K562 (cell line): ENCODE measurements around the gene COG6. TPM values are rescaled to one million over a fixed set of nuclear protein-coding genes. Genes with fewer than 3 reads are reported as not detected.

Experiments
- ATAC-seq: fragments of 200-7000 bp; cut with Tn5 transposase; 3 replicates; pipeline ENCODE4 v1.9.1; 2020; ENCODE audit warnings: moderate library complexity
- Bru-seq: library from RNA; stranded (reverse); fragments of 400-500 nt; gene quantifications from one replicate; lab custom pipeline; 2021; lab: Mats Ljungman, UMichigan
- BruChase-seq, 2 experiments: library from RNA; stranded (reverse); fragments of 400-500 nt; gene quantifications; one replicate each; lab custom pipeline; 2021; lab: Mats Ljungman, UMichigan
- BruUV-seq: library from RNA; stranded (reverse); fragments of 400-500 nt; replicated peaks from 2 replicates; lab custom pipeline; 2021; lab: Mats Ljungman, UMichigan
- CTCF ChIA-PET: fragments of 300-600 bp; formaldehyde crosslinking; extraction: SDS; loops from one replicate; lab custom pipeline; 2021; ENCODE audit warnings: low intra/inter-chr PET ratio; lab: Yijun Ruan, JAX
- POLR2A ChIA-PET: fragments of 300-600, 350-650 bp; sonication (Branson Sonifier 250); formaldehyde crosslinking; extraction: SDS; loops from one replicate; lab custom pipeline; 2021; ENCODE audit warnings: antibody characterized with exemption, inconsistent platforms; lab: Yijun Ruan, JAX
- DNase-seq, 4 experiments: peaks; one replicate each; pipeline versions ENCODE4 v3.0.0 to v3.0.0-alpha.2; 2011 to 2018; ENCODE audit warnings: low spot score in 3 of 4, mixed read lengths in 3 of 4; ENCODE audit errors: extremely low read depth in 1 of 4
- FAIRE-seq: peaks from 2 replicates; lab custom pipeline; 2011; peaks lifted over from hg19 to GRCh38; lab: Jason Lieb, UNC
- H2AFZ ChIP-seq: 2 replicates; pipeline ENCODE4 v1.6.0; 2011; ENCODE audit warnings: low read depth, low read length, control low read depth, inconsistent platforms
- H3K27ac ChIP-seq: fragments of 200-600 bp; 3 replicates; pipeline ENCODE4 v1.8.0; 2011; ENCODE audit warnings: low read depth, mild to moderate bottlenecking, control low read depth, inconsistent platforms, low read length, moderate library complexity, mixed read lengths; ENCODE audit errors: extremely low read depth
- H3K27me3 ChIP-seq, 2 experiments: fragments of 300-600 bp in 1 of 2; 2 replicates in 1 of 2; 3 replicates in 1 of 2; pipeline versions ENCODE4 v1.6.0 to v1.8.0; 2011; ENCODE audit warnings: inconsistent platforms in 2 of 2, low read length in 2 of 2, mild to moderate bottlenecking in 1 of 2, mixed read lengths in 1 of 2, moderate library complexity in 1 of 2; ENCODE audit not compliant: control insufficient read depth in 2 of 2, insufficient read depth in 2 of 2
- H3K36me3 ChIP-seq: fragments of 300-600 bp; 3 replicates; pipeline ENCODE4 v1.8.0; 2011; ENCODE audit warnings: mild to moderate bottlenecking, low read length, inconsistent platforms; ENCODE audit not compliant: control insufficient read depth, insufficient read depth
- H3K4me1 ChIP-seq, 2 experiments: fragments of 200-600 bp in 1 of 2; replicated peaks in 1 of 2; 2 replicates in 1 of 2; 3 replicates in 1 of 2; pipeline versions ENCODE4 v1.5.1 to v1.8.0; 2011; ENCODE audit warnings: inconsistent platforms in 2 of 2, low read length in 2 of 2, mild to moderate bottlenecking in 1 of 2, mixed read lengths in 1 of 2, moderate library complexity in 1 of 2; ENCODE audit not compliant: control insufficient read depth in 2 of 2, insufficient read depth in 2 of 2
- H3K4me2 ChIP-seq: 2 replicates; pipeline ENCODE4 v1.6.1; 2011; ENCODE audit warnings: low read length, control low read depth, inconsistent platforms, mixed read lengths; ENCODE audit not compliant: insufficient read depth
- H3K4me3 ChIP-seq: fragments of 200-600 bp; sonication (generic), shearing (Covaris generic); 2 replicates; pipeline ENCODE4 v1.5.1; 2016; ENCODE audit warnings: control low read depth, inconsistent platforms
- H3K79me2 ChIP-seq: fragments of 200-600 bp; 3 replicates; pipeline ENCODE4 v1.8.0; 2011; ENCODE audit warnings: low read length, inconsistent platforms; ENCODE audit not compliant: control insufficient read depth, insufficient read depth
- H3K9ac ChIP-seq, 2 experiments: 2 replicates each; pipeline versions ENCODE4 v1.6.0 to v1.6.1; 2011; ENCODE audit warnings: low read depth in 2 of 2, low read length in 2 of 2, control low read depth in 1 of 2, inconsistent platforms in 1 of 2, mild to moderate bottlenecking in 1 of 2, mixed read lengths in 1 of 2; ENCODE audit not compliant: insufficient read depth in 1 of 2
- H3K9me1 ChIP-seq: one replicate; pipeline ENCODE4 v1.6.0; 2011; ENCODE audit warnings: inconsistent platforms, mild to moderate bottlenecking, low read length, moderate library complexity; ENCODE audit not compliant: control insufficient read depth, insufficient read depth
- H3K9me3 ChIP-seq: replicated peaks from 2 replicates; pipeline ENCODE4 v1.5.1; 2011; ENCODE audit warnings: low read depth, low read length, inconsistent platforms; ENCODE audit not compliant: control insufficient read depth, insufficient read depth
- H4K20me1 ChIP-seq: replicated peaks from 2 replicates; pipeline ENCODE4 v1.6.1; 2011; ENCODE audit warnings: low read length, inconsistent platforms, mixed read lengths; ENCODE audit not compliant: control insufficient read depth, insufficient read depth
- ATF3 ChIP-seq, 2 experiments: fragments of 450-650 bp in 1 of 2; sonication (generic) in 1 of 2; formaldehyde crosslinking in 1 of 2; IDR thresholded peaks in 1 of 2; conservative IDR thresholded peaks in 1 of 2; 2 replicates each; pipeline versions ENCODE4 v1.6.1 to v1.8.1; 2016 to 2023; ENCODE audit warnings: mild to moderate bottlenecking in 2 of 2, moderate library complexity in 2 of 2, inconsistent platforms in 1 of 2, missing genetic modification reagents in 1 of 2
- TFE3 ChIP-seq: fragments of 450-650 bp; formaldehyde crosslinking; IDR thresholded peaks from 2 replicates; pipeline ENCODE4 v1.4.0; 2020; ENCODE audit warnings: mild to moderate bottlenecking, mixed read lengths
- THAP12 ChIP-seq: fragments of 250-450 bp; sonication (Bioruptor Pico); IDR thresholded peaks from 2 replicates; pipeline ENCODE4 v1.9.0; 2021; ENCODE audit warnings: mild to moderate bottlenecking, inconsistent platforms
- ZBTB8A ChIP-seq: fragments of 450-650 bp; IDR thresholded peaks from 2 replicates; pipeline ENCODE4 v1.6.1; 2018; ENCODE audit warnings: mild to moderate bottlenecking, moderate library complexity; ENCODE audit not compliant: partially characterized antibody
- ZNF586 ChIP-seq: fragments of 450-650 bp; formaldehyde crosslinking; conservative IDR thresholded peaks from 2 replicates; pipeline ENCODE4 v1.4.0; 2020; ENCODE audit warnings: mild to moderate bottlenecking, moderate library complexity
- WGBS: fragments of 100-300 bp; shearing (Covaris generic); methylation state at CpG from one replicate; pipeline ENCODE4 v1.1.6; 2016; ENCODE audit warnings: low coverage, mixed read lengths; ENCODE audit not compliant: insufficient coverage; ENCODE audit errors: missing lambda C conversion rate; 5-methylcytosine and 5-hydroxymethylcytosine counted together
- in situ Hi-C: fragments of 300-500 bp; cut with MboI; formaldehyde crosslinking; loops from 4 replicates; pipeline ENCODE4 v1.15.0; 2018; ENCODE audit warnings: inconsistent platforms, mixed read lengths
- intact Hi-C: fragments of 100-400 bp; cut with micrococcal nuclease; formaldehyde crosslinking; loops from 2 replicates; pipeline ENCODE4 v1.14.2; 2022
- long read RNA-seq, 3 experiments: library from polyadenylated mRNA in 2 of 3; library from RNA in 1 of 3; unstranded in 2 of 3; stranded (forward) in 1 of 3; transcript quantifications; one replicate each; pipeline ENCODE4 v2.0.0, GENCODE V29; 2019 to 2022
- polyA minus RNA-seq, 3 experiments: library from RNA; depleted of rRNA, polyadenylated mRNA; stranded (reverse); fragments of >200 nt; gene quantifications; 2 replicates each; pipeline ENCODE4 v1.2.3, GENCODE V29; 2011
- polyA plus RNA-seq, 8 experiments: library from polyadenylated mRNA; depleted of rRNA in 4 of 8; stranded (reverse) in 5 of 8; unstranded in 3 of 8; fragments of >200 nt; fragmentation: Nextera tagmentation in 2 of 8; fragmentation: Illumina TruSeq in 1 of 8; extraction: Ambion mirVana in 2 of 8; extraction: Trizol in 1 of 8; gene quantifications; 2 replicates each; pipeline versions ENCODE4 v1.2.1 to v1.2.3, GENCODE V29; 2011 to 2014; ENCODE audit warnings: inconsistent platforms in 1 of 8, missing spikeins in 1 of 8
- total RNA-seq, 7 experiments: library from RNA; depleted of rRNA in 6 of 7; stranded (reverse); fragments of >200 nt in 6 of 7; fragmentation: Illumina TruSeq in 2 of 7; extraction: Trizol in 2 of 7; gene quantifications; 2 replicates each; pipeline versions ENCODE4 v1.2.1 to v1.2.3, GENCODE V29; 2011 to 2021; ENCODE audit warnings: low replicate concordance in 1 of 7

COG6 gene
- total RNA-seq (2011; cell fraction: chromatin; rRNA removed; ENCODE audit: low replicate concordance), result 26.4 and 84.9 TPM in 2 replicates
- 11.5 and 22.0 TPM in 2 replicates for total RNA-seq (2011; cell fraction: nucleolus; rRNA removed)
- total RNA-seq (2011; cell fraction: nucleoplasm; rRNA removed), result 13.7 and 19.4 TPM in 2 replicates
- total RNA-seq (2014; rRNA removed) (8.6 and 8.7 TPM in 2 replicates), total RNA-seq (2014; rRNA removed; fragmentation: Illumina TruSeq; extraction: Trizol) (11.0 and 12.0 TPM in 2 replicates), total RNA-seq (2015; rRNA removed; fragmentation: Illumina TruSeq; extraction: Trizol) (9.2 and 9.7 TPM in 2 replicates), total RNA-seq (2021) (14.0 and 14.8 TPM in 2 replicates), polyA plus RNA-seq (2011; rRNA removed) (20.0 and 20.9 TPM in 2 replicates), polyA plus RNA-seq (2014; fragmentation: Illumina TruSeq; extraction: Trizol) (7.5 and 9.6 TPM in 2 replicates), polyA plus RNA-seq (2014; fragmentation: Nextera tagmentation; extraction: Ambion mirVana) (1 to 10 TPM; 2.6 to 4.0 TPM), polyA plus RNA-seq (2014; rRNA removed) (7.6 and 8.3 TPM in 2 replicates), polyA minus RNA-seq (2011; rRNA and poly(A)+ RNA removed) (21.3 and 27.1 TPM in 2 replicates), Bru-seq, nascent RNA (percentile 56 among the genes with signal in this experiment), BruChase-seq, experiment 1, labeled RNA remaining after a 2-hour chase (percentile 65 among the genes with signal in this experiment), BruChase-seq, experiment 2, labeled RNA remaining after a 6-hour chase (percentile 65 among the genes with signal in this experiment)
- 6.1 and 12.2 TPM in 2 replicates for polyA plus RNA-seq (2011; cell fraction: cytosol; rRNA removed)
- 7.4 and 17.9 TPM in 2 replicates for polyA plus RNA-seq (2011; cell fraction: nucleus; rRNA removed)
- polyA plus RNA-seq (2012), result 4.4 and 8.2 TPM in 2 replicates
- 8.7 and 9.2 TPM in 2 replicates for polyA minus RNA-seq (2011; cell fraction: cytosol; rRNA and poly(A)+ RNA removed)
- 27.9 and 65.5 TPM in 2 replicates for polyA minus RNA-seq (2011; cell fraction: nucleus; rRNA and poly(A)+ RNA removed)
- long read RNA-seq, experiment 1, transcript COG6-204 (19 exons, 3,563 nt), result major isoform, 31 of 42 reads
- long read RNA-seq, experiment 1, partial matches to known transcripts, result 6 of 42 reads
- long read RNA-seq, experiment 1, other reads (novel, unspliced or antisense), result 5 of 42 reads
- long read RNA-seq, experiment 2, partial matches to known transcripts, result 0 of 4 reads
- long read RNA-seq, experiment 2, other reads (novel, unspliced or antisense), result 4 of 4 reads
- long read RNA-seq, experiment 3, partial matches to known transcripts, result 0 of 6 reads
- long read RNA-seq, experiment 3, other reads (novel, unspliced or antisense), result 2 of 6 reads

GRCh38 chr13:39655569-39656324, at the start of gene COG6:
Gene COG6 (plus strand): TSS chr13:39655662. CDS start chr13:39655727, 65 bp downstream.
- Histone ChIP-seq H3K27ac (peak within 1 kb of the TSS; percentile 46), H3K79me2 (peaks cover 13% of the 10 kb centered on the region), H3K9me3 (no peaks in the 10 kb centered on the region), H3K4me3 (peak within 1 kb of the TSS; percentile 79), H2AFZ (peak within 1 kb of the TSS; percentile 96), H3K4me1 (peaks cover 0 to 6% of the 10 kb centered on the region in 2 experiments; a peak in 2 of 5 replicates), H3K9ac (peak within 1 kb of the TSS; percentile 65 to 95), H3K9me1 (no peaks in the 10 kb centered on the region), H3K27me3 (no peaks in the 10 kb centered on the region), H3K4me2 (peak within 1 kb of the TSS; percentile 89), H4K20me1 (no peaks in the 10 kb centered on the region), H3K36me3 (0 out of 3 replicates have a peak, but pooled peaks cover 4% of the 10 kb centered on the region)
- BruUV-seq, result no TSS peak
- ChIA-PET POLR2A (no interaction called here), CTCF (interaction anchor here (0.6 kb wide), 1 partner anchor 616 kb away, joined by 3 read pairs; no protein-coding TSS in a partner anchor)
- intact Hi-C loops, result no loop called here
- peak; percentile 81 to 89 (median 84) for DNase-seq
- in situ Hi-C loops, result no loop called here
- FAIRE-seq, result peak; percentile 55
- ATAC-seq, result peak; percentile 96
- under 1% methylated on average over 33 of the region's 59 CpGs for WGBS
- no peak for TF ChIP-seq ZBTB8A
- 0 out of 2 replicates have a peak, but pooled peaks have one; percentile 50 for TF ChIP-seq THAP12 (CRISPR knock-in tag)
- no peak for TF ChIP-seq TFE3
- TF ChIP-seq ZNF586 (CRISPR knock-in tag), result no peak
- no peak for TF ChIP-seq ATF3 (IDR thresholded peaks at IDR 0.05)
- no peak for TF ChIP-seq ATF3 (CRISPR knock-in tag; conservative IDR thresholded peaks at IDR 0.05)
